ENCODE measurements around the gene GSTM3. TPM values are rescaled to one million over a fixed set of nuclear protein-coding genes. Genes with fewer than 3 reads are reported as not detected.

Gene GSTM3
- total RNA-seq, 1 donor from 2014 or later, result 93.7 TPM

GRCh38 chr1:109784551-109785252 is 43.9 kb upstream of the GSTM3 start:
- no peak for TF ChIP-seq CTCF (IDR thresholded peaks at IDR 0.05; ENCODE audit: borderline replicate concordance)
- H3K27me3 ChIP-seq (ENCODE audit: low read depth), result no peaks in the 10 kb centered on the region
- DNase-seq, result peak; percentile 7
- intact Hi-C loops (cut with micrococcal nuclease), result no loop called here
- no peak overlapping the region for H3K27ac ChIP-seq (replicated peaks)
- H3K4me3 ChIP-seq, result no peak overlapping the region
- H3K36me3 ChIP-seq, result no peaks in the 10 kb centered on the region
- H3K4me1 ChIP-seq, result peaks cover 24% of the 10 kb centered on the region
- peaks cover 9% of the 10 kb centered on the region for H3K9me3 ChIP-seq (replicated peaks)

- Histone ChIP-seq H3K27me3 (ENCODE audit: low read depth) (no peaks in the 10 kb centered on the region), H3K27ac (replicated peaks) (no peak overlapping the region), H3K9me3 (replicated peaks) (peaks cover 9% of the 10 kb centered on the region), H3K4me1 (peaks cover 24% of the 10 kb centered on the region), H3K36me3 (no peaks in the 10 kb centered on the region), H3K4me3 (no peak overlapping the region)
- no peak for TF ChIP-seq CTCF (IDR thresholded peaks at IDR 0.05; ENCODE audit: borderline replicate concordance)
- intact Hi-C loops (cut with micrococcal nuclease), result no loop called here
- peak; percentile 11 for DNase-seq
These were observed 42.6 kb upstream of the GSTM3 start for GRCh38 chr1:109783436-109783835.

- Histone ChIP-seq H3K27ac (replicated peaks) (no peak overlapping the region), H3K4me3 (no peak overlapping the region), H3K27me3 (ENCODE audit: low read depth) (no peaks in the 10 kb centered on the region), H3K9me3 (replicated peaks) (peaks cover 9% of the 10 kb centered on the region), H3K4me1 (peaks cover 24% of the 10 kb centered on the region), H3K36me3 (no peaks in the 10 kb centered on the region)
- intact Hi-C loops (cut with micrococcal nuclease), result no loop called here
- no peak for DNase-seq
- no peak for TF ChIP-seq CTCF (IDR thresholded peaks at IDR 0.05; ENCODE audit: borderline replicate concordance)
These were observed 42.1 kb upstream of the GSTM3 start for GRCh38 chr1:109782927-109783326.

- peaks cover 9% of the 10 kb centered on the region for H3K9me3 ChIP-seq (replicated peaks)
- DNase-seq, result peak; percentile 4
- no peaks in the 10 kb centered on the region for H3K36me3 ChIP-seq
- TF ChIP-seq CTCF (IDR thresholded peaks at IDR 0.05; ENCODE audit: borderline replicate concordance), result no peak
- no peak overlapping the region for H3K27ac ChIP-seq (replicated peaks)
- intact Hi-C loops (cut with micrococcal nuclease), result no loop called here
- no peak overlapping the region for H3K4me3 ChIP-seq
- H3K4me1 ChIP-seq, result peaks cover 24% of the 10 kb centered on the region
- H3K27me3 ChIP-seq (ENCODE audit: low read depth), result no peaks in the 10 kb centered on the region
These were observed 41.7 kb upstream of the GSTM3 start for GRCh38 chr1:109782514-109782913.

GRCh38 chr1:109781806-109782205 is 41.0 kb upstream of the GSTM3 start:
- intact Hi-C loops (cut with micrococcal nuclease), result no loop called here
- peaks cover 27% of the 10 kb centered on the region for H3K4me1 ChIP-seq

More at GRCh38 chr1:109781806-109782205, 41.0 kb upstream of the GSTM3 start:
- Histone ChIP-seq H3K27me3 (ENCODE audit: low read depth) (no peaks in the 10 kb centered on the region), H3K27ac (replicated peaks) (no peak overlapping the region), H3K9me3 (replicated peaks) (peaks cover 9% of the 10 kb centered on the region), H3K4me3 (no peak overlapping the region), H3K36me3 (no peaks in the 10 kb centered on the region)
- no peak for DNase-seq
- no peak for TF ChIP-seq CTCF (IDR thresholded peaks at IDR 0.05; ENCODE audit: borderline replicate concordance)

Measured in left ventricle myocardium inferior (tissue), 1 donor.